SH-SY5Y (cell line): ENCODE measurements around the gene MIOS.

Experiments
- GATA2 ChIP-seq: IDR thresholded peaks from 2 replicates; pipeline ENCODE4 v1.6.1; 2011; ENCODE audit warnings: mild to moderate bottlenecking, low read depth, low read length
- GATA3 ChIP-seq: IDR thresholded peaks from 2 replicates; pipeline ENCODE4 v1.6.1; 2011; ENCODE audit warnings: low read depth, mild to moderate bottlenecking, low read length, moderate library complexity

MIOS gene

GRCh38 chr7:7585241-7585928 lies 18.7 kb downstream of the MIOS start:
- TF ChIP-seq GATA3 (no peak), GATA2 (no peak; the same call in 1 of the 2 replicates)

- TF ChIP-seq GATA3 = no peak
- no peak for TF ChIP-seq GATA2
Measured at GRCh38 chr7:7595451-7595850, 28.8 kb downstream of the MIOS start.

- no peak for TF ChIP-seq GATA2
- TF ChIP-seq GATA3 = no peak
Measured at GRCh38 chr7:7596176-7596575, 29.5 kb downstream of the MIOS start.

GRCh38 chr7:7607010-7607409 lies 40.3 kb downstream of the MIOS start:
- TF ChIP-seq GATA2 (no peak), GATA3 (no peak)

- TF ChIP-seq GATA2 (no peak), GATA3 (no peak)
Measured at GRCh38 chr7:7609330-7609729, 42.6 kb downstream of the MIOS start.

GRCh38 chr7:7612519-7612918 lies 45.8 kb downstream of the MIOS start:
- peak; percentile 83 for TF ChIP-seq GATA3
- TF ChIP-seq GATA2 = peak; percentile 48; the same call in 1 of the 2 replicates

- TF ChIP-seq GATA2 (no peak), GATA3 (no peak)
Measured at GRCh38 chr7:7613210-7613609, 46.5 kb downstream of the MIOS start.

- no peak for TF ChIP-seq GATA3
- TF ChIP-seq GATA2 = no peak
Measured at GRCh38 chr7:7614018-7614741, 47.5 kb downstream of the MIOS start.

GRCh38 chr7:7617550-7617949 lies 50.9 kb downstream of the MIOS start:
- TF ChIP-seq GATA2 = no peak
- TF ChIP-seq GATA3 = 0 out of 2 replicates have a peak, but pooled peaks have one; percentile 28

- TF ChIP-seq GATA2 (no peak), GATA3 (no peak)
Measured at GRCh38 chr7:7618410-7618809, 51.7 kb downstream of the MIOS start.

GRCh38 chr7:7620236-7620635 lies 53.6 kb downstream of the MIOS start:
- TF ChIP-seq GATA2 (no peak), GATA3 (no peak)

- TF ChIP-seq GATA3 (peak; percentile 90), GATA2 (peak; percentile 66)
Measured at GRCh38 chr7:7620644-7621210, 54.0 kb downstream of the MIOS start.

GRCh38 chr7:7628476-7628875 lies 61.8 kb downstream of the MIOS start:
- TF ChIP-seq GATA3 (peak; percentile 67), GATA2 (no peak; the same call in 1 of the 2 replicates)

- TF ChIP-seq GATA2 (no peak), GATA3 (no peak)
Measured at GRCh38 chr7:7630626-7631329, 64.1 kb downstream of the MIOS start.

GRCh38 chr7:7639421-7639820 lies 72.7 kb downstream of the MIOS start:
- TF ChIP-seq GATA3 (no peak), GATA2 (no peak)
